NT2/D1 (cell line): ENCODE data around the gene RPS6KA4.

ENCODE experiments used
- SUZ12 ChIP-seq: IDR thresholded peaks from 2 replicates; pipeline ENCODE4 v1.6.1; 2011; ENCODE audit not compliant: insufficient read length, insufficient read depth; ENCODE audit errors: extremely low read depth
- YY1 ChIP-seq: IDR thresholded peaks from 2 replicates; pipeline ENCODE4 v1.6.1; 2011; ENCODE audit not compliant: insufficient read length, insufficient read depth
- ZNF274 ChIP-seq: IDR thresholded peaks from 2 replicates; pipeline ENCODE4 v1.6.1; 2011; ENCODE audit warnings: mild to moderate bottlenecking, low read depth, low read length

DNA sequence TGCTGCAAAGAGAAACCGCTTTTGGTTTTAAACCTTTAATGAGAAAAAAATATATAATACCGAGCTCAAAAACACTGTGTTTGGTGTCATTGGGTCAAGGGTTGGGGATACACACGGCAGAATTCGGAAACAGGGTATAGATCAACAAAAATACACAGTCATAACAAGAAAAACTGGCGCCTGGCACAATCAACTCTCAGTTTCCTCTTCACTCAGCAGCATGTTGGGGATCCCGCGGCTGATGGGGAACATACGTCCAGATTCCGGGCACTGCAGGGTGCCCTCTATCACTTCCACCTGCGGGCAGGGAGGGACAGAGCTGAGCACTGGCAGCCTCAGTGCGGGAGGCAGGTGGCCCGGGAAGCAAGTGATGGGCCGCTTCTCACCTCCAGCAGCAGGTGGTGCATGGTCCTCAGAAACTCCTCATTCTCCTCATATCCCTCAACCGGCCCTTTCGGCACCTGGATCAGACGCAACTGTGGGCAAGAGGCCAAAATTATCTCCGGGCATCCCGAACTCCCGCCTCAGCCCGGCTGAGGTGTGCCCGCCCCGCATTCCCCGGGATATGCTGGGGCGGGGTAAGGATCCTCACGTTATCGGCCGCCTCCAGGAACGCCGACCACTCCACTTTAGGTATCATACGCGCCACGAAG is 42.2 kb upstream of the RPS6KA4 start:
- TF ChIP-seq ZNF274 (no peak), YY1 (no peak), SUZ12 (no peak)
